SK-N-SH treated with all-trans-retinoic acid at 6 μM for 48 hours (cell line): Measurements from ENCODE around the gene KCNT1.

Source experiments
- BACH2 ChIP-seq: fragments of 250-450 bp; sonication (Bioruptor Pico); IDR thresholded peaks from 2 replicates; pipeline ENCODE4 v1.9.0; 2021; ENCODE audit warnings: mild to moderate bottlenecking, borderline replicate concordance
- CREB5 ChIP-seq: fragments of 250-450 bp; sonication (Bioruptor Pico); IDR thresholded peaks from 2 replicates; pipeline ENCODE4 v1.5.1; 2020; ENCODE audit warnings: low read depth, mild to moderate bottlenecking, moderate library complexity
- OSR1 ChIP-seq: fragments of 250-450 bp; sonication (Bioruptor Pico); IDR thresholded peaks from 2 replicates; pipeline ENCODE4 v1.8.0; 2022; ENCODE audit warnings: moderate library complexity, mild to moderate bottlenecking, inconsistent platforms
- PATZ1 ChIP-seq: fragments of 250-450 bp; sonication (Bioruptor Pico); IDR thresholded peaks from 2 replicates; pipeline ENCODE4 v1.8.0; 2020; ENCODE audit warnings: mild to moderate bottlenecking, moderate library complexity, borderline replicate concordance
- RARB ChIP-seq: fragments of 250-450 bp; sonication (Bioruptor Pico); IDR thresholded peaks from 2 replicates; pipeline ENCODE4 v1.8.0; 2021; ENCODE audit warnings: mild to moderate bottlenecking, moderate library complexity
- TCF4 ChIP-seq: fragments of 250-450 bp; sonication (Bioruptor Pico); IDR thresholded peaks from 2 replicates; pipeline ENCODE4 v1.8.0; 2021; ENCODE audit warnings: mild to moderate bottlenecking, moderate library complexity, borderline replicate concordance
- ZC3H10 ChIP-seq: fragments of 250-450 bp; sonication (Bioruptor Pico); IDR thresholded peaks from 2 replicates; pipeline ENCODE4 v1.5.1; 2021; ENCODE audit warnings: mild to moderate bottlenecking, moderate library complexity
- ZNF70 ChIP-seq: fragments of 450-650 bp; formaldehyde crosslinking; IDR thresholded peaks from 2 replicates; pipeline ENCODE4 v1.5.0; 2020; ENCODE audit warnings: mild to moderate bottlenecking, moderate library complexity

GRCh38 chr9:135827301-135827700 is 125.3 kb downstream of the KCNT1 start:
- TF ChIP-seq TCF4 (CRISPR knock-in tag), result no peak
- no peak for TF ChIP-seq CREB5
- TF ChIP-seq OSR1 (CRISPR knock-in tag), result no peak
- TF ChIP-seq PATZ1 (CRISPR knock-in tag), result no peak
- TF ChIP-seq ZC3H10 (CRISPR knock-in tag), result no peak
- TF ChIP-seq RARB (CRISPR knock-in tag), result no peak
- no peak for TF ChIP-seq BACH2 (CRISPR knock-in tag)
- no peak for TF ChIP-seq ZNF70
